SU-DHL-6 (cell line): ENCODE measurements around the gene ZC3H12C.

Experiments used
- H2AFZ ChIP-seq: fragments of 200-600 bp; sonication (generic); 2 replicates; pipeline ENCODE4 v1.6.1; 2014; ENCODE audit warnings: low read depth, mild to moderate bottlenecking, moderate library complexity, mixed read lengths, antibody characterized with exemption, low read length; ENCODE audit not compliant: severe bottlenecking
- H3F3A ChIP-seq: fragments of 200-600 bp; shearing (Covaris generic); 2 replicates; pipeline ENCODE4 v1.6.0; 2016; ENCODE audit warnings: antibody characterized with exemption, mild to moderate bottlenecking; ENCODE audit not compliant: insufficient read depth
- H3K27ac ChIP-seq: fragments of 200-600 bp; sonication (generic); 2 replicates; pipeline ENCODE4 v1.5.1; 2016; ENCODE audit warnings: low read depth, mild to moderate bottlenecking, low read length, moderate library complexity, mixed read lengths
- H3K27me3 ChIP-seq: fragments of 200-600 bp; sonication (generic), shearing (Covaris generic); 2 replicates; pipeline ENCODE4 v1.6.0; 2014; ENCODE audit warnings: mild to moderate bottlenecking, low read length
- H3K36me3 ChIP-seq: fragments of 200-600 bp; sonication (generic); 2 replicates; pipeline ENCODE4 v1.6.1; 2014; ENCODE audit warnings: mild to moderate bottlenecking, low read length, mixed read lengths
- H3K4me2 ChIP-seq: fragments of 300-600, 200-600 bp; shearing (Covaris generic), sonication (generic); 2 replicates; pipeline ENCODE4 v1.6.0; 2014; ENCODE audit warnings: low read length, low read depth, mild to moderate bottlenecking; ENCODE audit not compliant: poor library complexity, severe bottlenecking
- H3K4me3 ChIP-seq: fragments of 200-600 bp; sonication (generic); 2 replicates; pipeline ENCODE4 v1.5.1; 2014; ENCODE audit warnings: antibody characterized with exemption, low read length, mild to moderate bottlenecking, mixed read lengths; ENCODE audit not compliant: insufficient read depth, poor library complexity, severe bottlenecking
- H3K79me2 ChIP-seq: fragments of 200-600 bp; sonication (generic); 2 replicates; pipeline ENCODE4 v1.6.1; 2014; ENCODE audit warnings: mild to moderate bottlenecking, low read length, moderate library complexity; ENCODE audit not compliant: insufficient read depth
- H3K9ac ChIP-seq: fragments of 200-600 bp; sonication (generic); 2 replicates; pipeline ENCODE4 v1.7.0; 2014; ENCODE audit warnings: mild to moderate bottlenecking, low read length
- H3K9me2 ChIP-seq: fragments of 200-600 bp; sonication (generic); replicated peaks from 2 replicates; pipeline ENCODE4 v1.6.1; 2014; ENCODE audit warnings: low read length; ENCODE audit not compliant: insufficient read depth
- H3K9me3 ChIP-seq: fragments of 200-600 bp; sonication (generic); 2 replicates; pipeline ENCODE4 v1.6.1; 2014; ENCODE audit warnings: low read length, mixed read lengths; ENCODE audit not compliant: insufficient read depth
- H4K20me1 ChIP-seq: fragments of 200-600 bp; sonication (generic); 2 replicates; pipeline ENCODE4 v1.6.1; 2014; ENCODE audit warnings: low read depth, mild to moderate bottlenecking, antibody characterized with exemption, low read length, moderate library complexity, mixed read lengths
- CTCF ChIP-seq: fragments of 200-600 bp; sonication (generic); IDR thresholded peaks from one replicate; pipeline ENCODE4 v1.5.1; 2017; ENCODE audit warnings: antibody characterized with exemption, mild to moderate bottlenecking, low read length, moderate library complexity; ENCODE audit not compliant: insufficient read depth, poor library complexity, severe bottlenecking
- EZH2phosphoT487 ChIP-seq: fragments of 200-600 bp; sonication (generic), shearing (Covaris generic); conservative IDR thresholded peaks from 2 replicates; pipeline ENCODE4 v1.6.1; 2018; ENCODE audit warnings: mild to moderate bottlenecking, antibody characterized with exemption, low read length, moderate library complexity, mixed read lengths

Gene ZC3H12C

DNA sequence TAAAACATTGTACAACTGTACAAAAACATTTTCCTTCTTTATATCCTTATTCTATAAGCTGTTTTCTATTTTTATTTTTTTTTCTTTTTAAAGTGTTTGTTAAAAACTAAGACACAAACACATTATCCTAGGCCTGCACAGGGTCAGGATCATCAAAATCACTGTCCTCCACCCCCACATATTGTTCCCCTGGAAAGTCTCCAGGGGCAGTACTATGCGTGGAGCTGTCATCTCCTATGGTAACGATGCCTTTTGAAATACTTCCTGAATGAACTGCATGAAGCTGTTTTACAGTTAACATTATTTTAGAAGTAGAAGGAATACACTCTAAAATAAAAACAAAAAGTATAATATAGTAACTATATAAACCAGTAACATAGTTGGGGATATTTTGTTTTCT, 67.2 kb downstream of the ZC3H12C start:
- no peak for TF ChIP-seq EZH2phosphoT487
- TF ChIP-seq CTCF = no peak
- no peaks in the 10 kb centered on the region for H4K20me1 ChIP-seq
- H3K9ac ChIP-seq = no peak overlapping the region
- no peak overlapping the region for H3K4me2 ChIP-seq
- no peak overlapping the region for H3K4me3 ChIP-seq
- no peaks in the 10 kb centered on the region for H3K9me2 ChIP-seq
- H3F3A ChIP-seq = no peaks in the 10 kb centered on the region
- H3K36me3 ChIP-seq = no peaks in the 10 kb centered on the region
- H3K27ac ChIP-seq = no peak overlapping the region
- no peaks in the 10 kb centered on the region for H3K27me3 ChIP-seq
- no peak overlapping the region for H2AFZ ChIP-seq
- no peaks in the 10 kb centered on the region for H3K79me2 ChIP-seq
- no peaks in the 10 kb centered on the region for H3K9me3 ChIP-seq

GRCh38 chr11:110161061-110161460, 67.9 kb downstream of the ZC3H12C start:
- Histone ChIP-seq H3K9me2 (no peaks in the 10 kb centered on the region), H3K4me2 (no peak overlapping the region), H3K4me3 (no peak overlapping the region), H3K9ac (no peak overlapping the region), H4K20me1 (no peaks in the 10 kb centered on the region), H3F3A (no peaks in the 10 kb centered on the region), H3K79me2 (no peaks in the 10 kb centered on the region), H3K27ac (no peak overlapping the region), H3K9me3 (no peaks in the 10 kb centered on the region), H2AFZ (no peak overlapping the region), H3K27me3 (no peaks in the 10 kb centered on the region), H3K36me3 (no peaks in the 10 kb centered on the region)
- TF ChIP-seq EZH2phosphoT487 (no peak), CTCF (no peak)

- Histone ChIP-seq H4K20me1 (no peaks in the 10 kb centered on the region), H3F3A (no peaks in the 10 kb centered on the region), H3K9ac (no peak overlapping the region), H2AFZ (no peak overlapping the region), H3K9me2 (no peaks in the 10 kb centered on the region), H3K36me3 (no peaks in the 10 kb centered on the region), H3K4me3 (no peak overlapping the region), H3K27me3 (no peaks in the 10 kb centered on the region), H3K9me3 (no peaks in the 10 kb centered on the region), H3K27ac (no peak overlapping the region), H3K79me2 (no peaks in the 10 kb centered on the region), H3K4me2 (no peak overlapping the region)
- no peak for TF ChIP-seq CTCF
- no peak for TF ChIP-seq EZH2phosphoT487
These were observed 69.0 kb downstream of the ZC3H12C start for GRCh38 chr11:110162216-110162615.
